Skeletal muscle satellite cell (primary cell): ENCODE data around the gene KMT2E.
"Not testable (repeated sequence)": the region's sequence is repeated elsewhere in the genome, so short reads cannot be mapped to it uniquely, and the experiment has no call there.

ENCODE experiments used
- H3K27me3 ChIP-seq: 2 replicates; pipeline ENCODE4 v1.7.0; 2013; ENCODE audit warnings: low read length; ENCODE audit not compliant: control insufficient read depth, insufficient read depth
- H3K36me3 ChIP-seq: 2 replicates; pipeline ENCODE4 v1.7.0; 2013; ENCODE audit warnings: mild to moderate bottlenecking, control low read depth, low read length; ENCODE audit not compliant: insufficient read depth
- H3K4me1 ChIP-seq: 2 replicates; pipeline ENCODE4 v1.7.0; 2013; ENCODE audit warnings: low read length; ENCODE audit not compliant: control insufficient read depth, insufficient read depth
- H3K4me2 ChIP-seq: 2 replicates; pipeline ENCODE4 v1.7.0; 2013; ENCODE audit warnings: mild to moderate bottlenecking, low read length
- H3K4me3 ChIP-seq: 2 replicates; pipeline ENCODE4 v1.7.0; 2013; ENCODE audit warnings: low read length
- H3K9ac ChIP-seq: 2 replicates; pipeline ENCODE4 v1.7.0; 2013; ENCODE audit warnings: mild to moderate bottlenecking, low read depth, low read length, moderate library complexity
- H3K9me3 ChIP-seq: replicated peaks from 2 replicates; pipeline ENCODE4 v1.7.0; 2013; ENCODE audit warnings: mild to moderate bottlenecking, control low read depth, low read length

KMT2E gene

DNA sequence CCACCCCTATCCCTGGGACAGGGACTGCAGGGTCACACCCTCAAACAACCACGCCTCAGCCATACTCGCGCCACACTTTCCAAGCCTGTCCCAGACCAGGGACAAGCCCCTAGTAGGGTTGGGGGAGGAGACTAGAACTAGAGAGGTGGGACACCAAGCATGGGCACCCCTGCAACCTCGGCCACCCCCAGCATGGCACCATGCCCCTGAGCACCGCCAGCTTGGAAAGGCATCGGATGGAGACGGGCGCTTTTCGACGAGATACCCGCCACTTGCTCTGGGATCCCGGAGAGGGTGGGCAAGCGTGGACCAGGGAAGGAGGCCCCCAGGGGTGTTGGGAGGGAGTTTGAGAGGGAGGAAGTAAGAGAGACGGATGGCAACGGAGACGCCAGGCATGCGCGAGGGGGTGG is 13.1 kb upstream of the KMT2E start:
- no peak overlapping the region for H3K9ac ChIP-seq
- H3K4me2 ChIP-seq = no peak overlapping the region
- H3K4me3 ChIP-seq = no peak overlapping the region
- peaks cover 15% of the 10 kb centered on the region for H3K36me3 ChIP-seq
- H3K27me3 ChIP-seq = no peaks in the 10 kb centered on the region
- H3K4me1 ChIP-seq = peaks cover 36% of the 10 kb centered on the region
- no peaks in the 10 kb centered on the region for H3K9me3 ChIP-seq

DNA sequence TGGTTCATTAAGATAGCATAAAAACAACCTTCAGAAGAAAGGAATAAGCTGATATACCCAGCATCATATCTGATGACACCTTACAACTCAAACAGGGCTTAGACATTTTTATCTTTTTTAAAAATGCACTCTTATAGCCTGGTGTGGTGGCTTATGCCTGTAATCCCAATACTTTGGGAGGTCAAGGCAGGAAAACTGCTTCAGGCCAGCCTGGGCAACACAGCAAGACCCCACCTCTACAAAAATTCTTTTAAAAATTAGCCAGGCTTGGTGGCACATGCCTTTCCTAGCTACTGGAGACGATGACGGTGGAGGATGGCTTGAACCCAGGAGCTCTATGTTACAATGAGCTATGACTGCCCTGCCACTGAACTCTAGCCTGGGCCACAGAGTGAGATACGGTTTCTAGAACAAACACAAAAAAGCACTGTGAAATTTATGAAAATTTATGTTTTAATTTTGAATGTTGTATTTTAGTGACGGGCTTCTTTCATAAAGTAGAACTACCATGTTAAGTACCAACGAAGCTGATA is 12.3 kb upstream of the KMT2E start:
- Histone ChIP-seq H3K4me2 (peak overlapping the region; percentile 77), H3K4me3 (no peak overlapping the region), H3K9me3 (no peaks in the 10 kb centered on the region), H3K36me3 (peaks cover 8% of the 10 kb centered on the region), H3K9ac (no peak overlapping the region), H3K4me1 (peaks cover 41% of the 10 kb centered on the region), H3K27me3 (no peaks in the 10 kb centered on the region)

DNA sequence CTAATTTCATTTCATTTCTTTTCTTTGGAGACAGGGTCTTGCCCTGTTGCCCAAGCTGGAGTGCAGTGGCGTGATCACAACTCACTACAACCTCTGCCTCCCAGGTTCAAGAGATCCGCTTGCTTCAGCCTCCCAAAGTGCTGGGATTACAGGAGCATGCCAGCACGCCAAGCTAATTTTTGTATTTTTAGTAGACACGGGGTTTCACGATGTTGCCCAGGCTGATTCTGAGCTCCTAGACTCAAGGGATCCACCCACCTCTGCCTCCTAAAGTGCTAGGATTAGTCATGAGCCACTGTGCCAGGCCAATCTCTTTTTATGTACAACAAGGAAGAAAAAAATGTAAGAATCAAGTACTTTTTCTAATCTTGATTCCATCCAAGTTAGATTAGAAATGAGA is 10.7 kb upstream of the KMT2E start:
- Histone ChIP-seq H3K9me3 (no peaks in the 10 kb centered on the region), H3K36me3 (peaks cover 16% of the 10 kb centered on the region), H3K4me2 (peak overlapping the region; percentile 77), H3K4me1 (peaks cover 50% of the 10 kb centered on the region), H3K9ac (peak overlapping the region; percentile 65), H3K4me3 (peak overlapping the region; percentile 44), H3K27me3 (no peaks in the 10 kb centered on the region)

DNA sequence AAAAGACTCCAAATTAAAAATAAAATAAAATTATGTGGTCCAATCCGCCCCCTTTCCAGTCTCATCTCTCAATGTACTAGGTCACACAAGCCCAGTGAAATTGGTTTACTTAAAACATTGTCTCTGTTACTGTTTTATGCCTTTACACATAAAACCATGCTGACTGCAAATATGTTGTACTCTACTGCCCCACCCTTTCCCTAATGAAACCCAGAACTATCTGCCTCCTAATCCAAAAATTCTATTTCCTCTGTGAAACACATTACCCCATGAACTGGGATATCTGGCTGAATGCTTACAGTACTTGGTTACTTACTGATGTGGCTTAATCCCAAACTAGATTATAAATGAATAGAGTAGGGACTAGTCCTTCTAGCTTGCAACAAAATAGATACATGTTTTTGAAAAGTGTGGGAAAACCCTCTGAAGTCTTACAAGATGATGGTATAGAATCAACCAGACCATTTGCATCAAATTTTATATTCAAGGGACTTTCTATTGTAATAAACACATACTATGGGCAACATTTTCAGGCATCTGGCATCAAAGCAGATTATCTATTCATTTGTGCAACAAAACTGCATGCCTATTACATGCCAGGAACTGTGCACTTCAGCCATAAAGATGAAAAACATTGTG is 10.0 kb upstream of the KMT2E start:
- Histone ChIP-seq H3K27me3 (no peaks in the 10 kb centered on the region), H3K4me3 (no peak overlapping the region), H3K9ac (peak overlapping the region; percentile 65), H3K9me3 (no peaks in the 10 kb centered on the region), H3K36me3 (peaks cover 17% of the 10 kb centered on the region), H3K4me1 (peaks cover 57% of the 10 kb centered on the region), H3K4me2 (peak overlapping the region; percentile 77)

DNA sequence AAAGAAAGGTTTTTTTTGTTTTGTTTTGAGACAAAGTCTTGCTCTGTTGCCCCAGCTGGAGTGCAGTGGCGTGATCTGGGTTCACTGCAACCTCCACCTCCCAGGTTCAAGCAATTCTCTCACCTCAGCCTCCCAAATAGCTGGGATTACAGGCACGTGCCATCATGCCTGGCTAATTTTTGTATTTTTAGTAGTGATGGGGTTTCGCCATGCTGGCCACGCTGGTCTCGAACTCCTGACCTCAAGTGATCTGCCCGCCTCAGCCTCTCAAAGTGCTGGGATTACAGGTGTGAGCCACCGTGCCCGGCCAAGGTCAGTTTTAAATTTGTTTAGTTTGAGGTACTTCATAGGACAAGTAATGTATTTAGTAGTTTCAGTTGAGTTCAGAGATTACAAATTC is 9.0 kb upstream of the KMT2E start:
- not testable (repeated sequence) for H3K4me2 ChIP-seq, H3K9ac ChIP-seq, H3K9me3 ChIP-seq, H3K27me3 ChIP-seq, H3K4me3 ChIP-seq
- Histone ChIP-seq H3K36me3 (peaks cover 19% of the 10 kb centered on the region), H3K4me1 (peaks cover 66% of the 10 kb centered on the region)

DNA sequence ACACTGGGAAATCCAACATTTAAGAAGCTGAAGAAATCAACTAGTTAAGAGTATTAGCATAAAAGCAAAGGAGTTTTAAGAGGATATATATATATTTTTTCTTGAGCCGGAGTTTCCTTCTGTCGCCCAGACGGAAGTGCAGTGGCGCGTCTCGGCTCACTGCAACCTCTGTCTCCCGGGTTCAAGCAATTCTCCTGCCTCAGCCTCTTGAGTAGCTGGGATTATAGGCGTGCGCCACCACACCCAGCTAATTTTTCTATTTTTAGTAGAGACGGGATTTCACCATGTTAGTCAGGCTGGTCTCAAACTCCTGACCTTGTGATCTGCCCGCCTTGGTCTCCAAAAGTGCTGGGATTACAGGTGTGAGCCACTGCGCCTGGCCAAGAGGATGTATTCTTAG is 8.5 kb upstream of the KMT2E start:
- peaks cover 23% of the 10 kb centered on the region for H3K36me3 ChIP-seq
- peaks cover 66% of the 10 kb centered on the region for H3K4me1 ChIP-seq
- not testable (repeated sequence) for H3K27me3 ChIP-seq, H3K4me2 ChIP-seq, H3K9me3 ChIP-seq, H3K9ac ChIP-seq, H3K4me3 ChIP-seq

DNA sequence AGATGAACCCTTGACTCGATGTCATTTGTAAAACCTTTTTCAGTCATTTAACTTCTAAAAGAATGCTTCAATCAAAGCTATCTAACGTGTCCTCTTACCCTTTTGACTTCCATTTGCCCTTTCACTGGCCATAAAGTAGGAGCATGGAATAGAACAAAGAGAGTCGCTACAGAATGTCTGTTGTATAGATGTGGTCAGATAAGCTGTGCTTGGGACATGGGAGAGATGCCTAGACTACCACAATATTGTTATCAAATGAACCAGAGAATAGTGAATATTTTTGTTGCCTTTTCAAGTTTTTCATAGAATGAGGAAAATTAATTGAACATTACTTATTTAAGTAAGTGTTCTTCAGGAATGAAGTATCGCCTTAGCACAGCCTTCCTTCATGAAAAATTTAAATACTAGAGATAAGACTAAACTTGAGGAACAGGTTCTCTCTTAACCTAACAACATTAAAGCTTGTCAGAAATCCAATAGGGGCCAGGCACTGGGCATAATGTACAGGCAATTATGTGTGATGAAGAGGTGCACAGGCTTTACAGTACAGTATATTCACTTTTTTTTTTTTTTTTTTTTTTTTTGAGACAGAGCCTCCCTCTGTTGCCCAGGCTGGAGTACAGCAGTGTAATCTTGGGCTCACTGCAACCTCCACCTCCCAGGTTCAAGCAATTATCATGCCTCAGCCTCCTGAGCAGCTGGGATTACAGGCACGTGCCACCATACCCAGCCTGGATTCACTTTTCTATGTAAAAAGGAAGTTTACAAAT is 7.5 kb upstream of the KMT2E start:
- Histone ChIP-seq H3K9ac (no peak overlapping the region), H3K4me3 (no peak overlapping the region), H3K36me3 (peaks cover 20% of the 10 kb centered on the region), H3K4me2 (peak overlapping the region; percentile 9), H3K4me1 (peaks cover 64% of the 10 kb centered on the region), H3K27me3 (no peaks in the 10 kb centered on the region), H3K9me3 (no peaks in the 10 kb centered on the region)

DNA sequence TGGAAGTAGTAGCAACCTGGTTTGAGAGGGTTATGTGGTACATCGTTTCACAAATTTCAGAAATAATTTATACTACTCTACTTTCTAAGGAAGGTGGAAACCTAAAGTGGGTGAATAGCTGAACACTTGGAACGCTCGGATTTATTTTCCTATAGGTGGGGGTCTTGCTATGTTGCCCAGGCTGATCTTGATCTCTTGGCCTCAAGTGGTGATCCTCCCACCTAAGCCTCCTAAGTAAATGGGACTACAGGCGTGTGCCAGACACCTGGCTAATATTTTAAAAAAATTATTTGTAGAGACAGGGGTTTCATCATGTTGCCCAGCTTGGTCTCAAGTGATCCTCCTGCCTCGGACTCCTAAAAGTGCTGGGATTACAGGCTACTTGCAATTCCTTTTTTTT is 6.7 kb upstream of the KMT2E start:
- Histone ChIP-seq H3K27me3 (no peaks in the 10 kb centered on the region), H3K4me3 (no peak overlapping the region), H3K9me3 (no peaks in the 10 kb centered on the region), H3K36me3 (peaks cover 23% of the 10 kb centered on the region), H3K4me2 (peak overlapping the region; percentile 9), H3K9ac (no peak overlapping the region), H3K4me1 (peaks cover 61% of the 10 kb centered on the region)

DNA sequence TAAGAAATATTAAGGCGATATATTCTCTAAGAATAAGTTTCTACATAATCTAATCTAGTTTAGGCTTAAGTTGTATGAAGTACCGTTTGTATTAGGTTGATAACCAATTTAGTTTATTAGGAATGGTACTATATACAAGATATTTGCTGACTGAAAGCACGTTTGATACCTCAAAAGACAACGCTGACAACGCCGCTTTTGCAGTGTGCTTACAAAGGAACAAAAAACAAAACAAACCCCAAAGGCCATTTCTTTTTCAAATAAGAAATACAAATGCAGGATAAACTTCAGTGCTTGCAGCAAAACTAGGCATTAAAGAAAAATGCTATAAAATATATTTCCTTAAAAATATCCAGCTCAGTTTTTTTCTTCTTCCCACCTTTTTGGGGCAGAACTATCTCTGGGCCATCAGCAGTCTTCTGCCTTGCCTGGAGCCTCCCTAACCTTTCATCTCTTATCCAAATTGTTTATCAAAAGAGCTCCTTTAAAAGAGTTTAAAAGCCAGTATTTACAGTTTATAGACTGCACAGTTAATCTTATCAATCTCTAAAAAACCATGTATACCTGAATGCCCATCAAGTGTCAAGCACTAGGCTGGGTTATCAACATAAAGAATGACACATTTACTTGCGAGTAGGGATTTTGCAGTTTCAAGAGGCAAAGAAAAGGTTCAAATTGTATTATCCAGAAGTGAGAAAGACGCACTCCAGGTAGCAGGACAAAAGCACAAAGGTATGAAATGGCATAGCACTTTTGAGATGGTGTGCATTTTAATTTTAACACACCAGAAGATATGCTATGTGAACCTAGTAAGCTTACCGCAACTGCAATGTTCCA is 4.1 kb upstream of the KMT2E start:
- peak overlapping the region; percentile 100 for H3K9ac ChIP-seq
- H3K9me3 ChIP-seq = no peaks in the 10 kb centered on the region
- peaks cover 37% of the 10 kb centered on the region for H3K4me1 ChIP-seq
- peak overlapping the region; percentile 98 for H3K4me3 ChIP-seq
- H3K36me3 ChIP-seq = peaks cover 24% of the 10 kb centered on the region
- H3K4me2 ChIP-seq = peak overlapping the region; percentile 95
- no peaks in the 10 kb centered on the region for H3K27me3 ChIP-seq

DNA sequence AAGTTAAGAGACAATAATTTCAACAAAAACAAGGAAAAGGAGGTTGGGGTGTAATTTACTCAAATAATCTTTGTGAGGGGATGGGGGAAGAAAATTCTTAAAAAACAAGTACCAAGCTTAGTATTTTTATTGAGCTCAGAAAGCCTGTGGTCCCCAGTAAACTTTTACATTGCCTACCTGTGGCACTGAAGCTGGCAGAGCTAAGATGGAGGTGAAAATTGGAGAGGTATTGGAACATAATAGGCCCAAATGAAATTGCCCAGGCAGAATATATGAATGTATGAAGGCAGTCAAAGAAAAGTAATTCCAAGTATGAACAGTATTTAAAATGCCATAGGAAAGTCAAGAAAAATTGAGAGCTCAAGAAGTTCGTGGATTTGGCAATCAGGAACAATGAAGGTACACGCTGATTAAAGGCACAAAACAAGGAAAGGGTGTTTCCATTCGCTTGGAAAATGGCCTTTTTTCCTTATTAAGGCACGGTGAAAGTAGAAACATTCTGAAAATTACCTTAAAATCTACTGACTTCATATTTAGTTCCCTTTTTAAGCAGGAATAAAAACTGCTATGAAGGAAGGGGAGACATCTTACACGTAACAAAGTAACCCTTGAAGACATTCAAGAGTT is 3.4 kb upstream of the KMT2E start:
- Histone ChIP-seq H3K27me3 (no peaks in the 10 kb centered on the region), H3K9ac (peak overlapping the region; percentile 100), H3K4me3 (peak overlapping the region; percentile 98), H3K4me2 (peak overlapping the region; percentile 95), H3K9me3 (no peaks in the 10 kb centered on the region), H3K4me1 (peaks cover 37% of the 10 kb centered on the region), H3K36me3 (peaks cover 21% of the 10 kb centered on the region)
